GM20000 (cell line): ENCODE results near the gene KRT80.

ENCODE experiments used
- DNase-seq: peaks from one replicate; pipeline ENCODE4 v3.0.0; 2012; ENCODE audit warnings: low spot score
- CTCF ChIP-seq: IDR thresholded peaks from 2 replicates; pipeline ENCODE4 v1.5.1; 2012; ENCODE audit warnings: mild to moderate bottlenecking, control low read depth; ENCODE audit errors: extremely low read depth, missing control alignments

KRT80 gene

DNA sequence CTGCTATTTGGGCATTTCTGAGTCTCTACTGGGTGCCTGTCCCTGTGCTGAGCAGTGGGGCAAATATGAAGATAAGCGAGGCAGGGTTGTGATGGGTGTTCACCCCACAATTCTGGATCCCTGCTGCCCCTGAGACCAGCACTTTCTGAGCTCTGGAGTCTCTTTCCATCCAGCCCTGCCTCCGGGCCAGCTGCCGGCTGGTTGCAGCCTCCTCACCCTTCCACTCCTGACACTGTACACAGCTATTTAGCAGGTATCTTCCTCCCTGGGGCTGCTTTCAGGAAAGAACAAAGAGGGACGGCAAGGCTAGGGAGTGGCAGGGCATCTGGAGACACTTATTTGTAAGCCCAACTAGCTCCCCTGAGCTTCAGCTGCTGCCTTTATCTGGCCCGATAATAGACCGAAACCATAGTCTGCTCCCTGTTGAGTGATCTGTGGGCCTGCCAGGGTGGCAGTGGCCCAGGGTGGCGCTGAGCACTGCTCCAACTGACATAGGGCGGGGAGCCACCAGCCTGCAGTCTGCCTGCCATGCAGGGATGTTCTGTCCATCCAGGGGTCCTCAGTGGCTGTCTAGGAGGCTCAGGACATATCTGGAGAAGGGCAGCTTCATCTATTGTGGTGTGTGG, 7.6 kb upstream of the KRT80 start:
- no peak for DNase-seq
- TF ChIP-seq CTCF = no peak

- no peak for DNase-seq
These were observed 6.8 kb upstream of the KRT80 start for GRCh38 chr12:52198454-52199215.

GRCh38 chr12:52197371-52198231, 5.8 kb upstream of the KRT80 start:
- DNase-seq = no peak
- TF ChIP-seq CTCF = no peak

More at GRCh38 chr12:52198454-52199215, 6.8 kb upstream of the KRT80 start:
- TF ChIP-seq CTCF = no peak

- TF ChIP-seq CTCF = no peak
- no peak for DNase-seq
These were observed 3.4 kb upstream of the KRT80 start for GRCh38 chr12:52195065-52195730.

- no peak for TF ChIP-seq CTCF
- no peak for DNase-seq
These were observed 2.2 kb upstream of the KRT80 start for GRCh38 chr12:52193991-52194390.

DNA sequence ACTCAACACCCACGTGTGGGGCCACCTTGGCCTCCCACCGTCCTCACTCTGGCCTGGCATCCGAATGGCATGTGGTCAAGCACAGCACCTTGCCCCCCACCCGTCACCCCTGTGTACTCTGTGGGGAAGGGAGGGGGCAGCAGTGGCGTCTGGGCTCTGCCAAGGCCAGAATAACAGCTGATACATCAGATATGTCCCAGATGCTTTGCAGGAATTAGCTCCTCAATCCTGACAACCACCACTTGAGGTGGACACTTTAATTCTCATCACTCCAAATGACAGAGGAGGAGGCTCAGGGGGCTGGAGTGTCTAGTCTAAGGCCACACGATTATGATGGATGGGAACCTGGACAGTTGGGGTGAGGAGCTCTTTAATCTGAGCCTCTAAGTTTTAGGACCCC, 1.7 kb upstream of the KRT80 start:
- DNase-seq = no peak
- no peak for TF ChIP-seq CTCF
